Measurements from ENCODE around the gene CNN2. TPM values are rescaled to one million over a fixed set of nuclear protein-coding genes. Genes with fewer than 3 reads are reported as not detected.

CNN2 gene
- total and polyA plus RNA-seq, 2 donors from 2014 or later: 64.1 to 131 TPM

- Histone ChIP-seq H3K9me3 (ENCODE audit: control insufficient read depth in 2 of 3, insufficient read depth in 1 of 3, low read length in 3 of 3) (no peaks in the 10 kb centered on the region), H3K36me3 (ENCODE audit: control insufficient read depth in 2 of 3, insufficient read depth in 3 of 3, low read length in 3 of 3) (no peaks in the 10 kb centered on the region), H3K9ac (ENCODE audit: low read length in 3 of 3) (no peak overlapping the region), H3K4me3 (ENCODE audit: low read length in 3 of 3) (no peak overlapping the region), H3K27ac (ENCODE audit: low read depth in 2 of 2, low read length in 2 of 2) (no peak overlapping the region), H3K4me1 (ENCODE audit: control insufficient read depth in 2 of 3, insufficient read depth in 2 of 3, low read depth in 1 of 3, low read length in 3 of 3) (peaks cover 0 to 13% (median 7%) of the 10 kb centered on the region in 3 donors), H3K27me3 (ENCODE audit: control insufficient read depth, insufficient read depth, low read length) (no peaks in the 10 kb centered on the region)
- intact Hi-C loops (cut with DNase I): no loop called here
- TF ChIP-seq CTCF (IDR thresholded peaks at IDR 0.05; ENCODE audit: borderline replicate concordance, extremely low read depth, insufficient read depth): no peak
- no peak for FAIRE-seq
- DNase-seq: peak in 1 of 5 donors; percentile 76
Observed at GRCh38 chr19:1045247-1045603, 18.8 kb downstream of the CNN2 start.

GRCh38 chr19:1046117-1046626 is 19.8 kb downstream of the CNN2 start:
- Histone ChIP-seq H3K27ac (ENCODE audit: low read depth in 2 of 2, low read length in 2 of 2) (no peak overlapping the region), H3K9me3 (ENCODE audit: control insufficient read depth in 2 of 3, insufficient read depth in 1 of 3, low read length in 3 of 3) (no peaks in the 10 kb centered on the region), H3K36me3 (ENCODE audit: control insufficient read depth in 2 of 3, insufficient read depth in 3 of 3, low read length in 3 of 3) (no peaks in the 10 kb centered on the region), H3K4me3 (ENCODE audit: low read length in 3 of 3) (no peak overlapping the region), H3K4me1 (ENCODE audit: control insufficient read depth in 2 of 3, insufficient read depth in 2 of 3, low read depth in 1 of 3, low read length in 3 of 3) (peaks cover 0 to 3% (median 0%) of the 10 kb centered on the region in 3 donors), H3K9ac (ENCODE audit: low read length in 3 of 3) (no peak overlapping the region), H3K27me3 (ENCODE audit: control insufficient read depth, insufficient read depth, low read length) (no peaks in the 10 kb centered on the region)
- no peak for TF ChIP-seq CTCF (IDR thresholded peaks at IDR 0.05; ENCODE audit: borderline replicate concordance, extremely low read depth, insufficient read depth)
- DNase-seq (peak in 3 of 5 donors; percentile 48 to 77 (median 74)), FAIRE-seq (no peak)
- intact Hi-C loops (cut with DNase I): no loop called here

GRCh38 chr19:1046836-1047695 is 20.7 kb downstream of the CNN2 start:
- DNase-seq (peak in 1 of 5 donors; percentile 64), FAIRE-seq (no peak)
- no peak for TF ChIP-seq CTCF (IDR thresholded peaks at IDR 0.05; ENCODE audit: borderline replicate concordance, extremely low read depth, insufficient read depth)
- no peaks in the 10 kb centered on the region for H3K4me1 ChIP-seq (ENCODE audit: control insufficient read depth in 2 of 3, insufficient read depth in 2 of 3, low read depth in 1 of 3, low read length in 3 of 3)
- intact Hi-C loops (cut with DNase I): no loop called here
- H3K4me3 ChIP-seq (ENCODE audit: low read length in 3 of 3): no peak overlapping the region
- no peak overlapping the region for H3K27ac ChIP-seq (ENCODE audit: low read depth in 2 of 2, low read length in 2 of 2)
- H3K36me3 ChIP-seq (ENCODE audit: control insufficient read depth in 2 of 3, insufficient read depth in 3 of 3, low read length in 3 of 3): no peaks in the 10 kb centered on the region
- no peaks in the 10 kb centered on the region for H3K9me3 ChIP-seq (ENCODE audit: control insufficient read depth in 2 of 3, insufficient read depth in 1 of 3, low read length in 3 of 3)
- H3K9ac ChIP-seq (ENCODE audit: low read length in 3 of 3): no peak overlapping the region
- no peaks in the 10 kb centered on the region for H3K27me3 ChIP-seq (ENCODE audit: control insufficient read depth, insufficient read depth, low read length)

Measured in kidney (tissue), 14 donors.